ENCODE measurements around the gene FAM193A.

DNA sequence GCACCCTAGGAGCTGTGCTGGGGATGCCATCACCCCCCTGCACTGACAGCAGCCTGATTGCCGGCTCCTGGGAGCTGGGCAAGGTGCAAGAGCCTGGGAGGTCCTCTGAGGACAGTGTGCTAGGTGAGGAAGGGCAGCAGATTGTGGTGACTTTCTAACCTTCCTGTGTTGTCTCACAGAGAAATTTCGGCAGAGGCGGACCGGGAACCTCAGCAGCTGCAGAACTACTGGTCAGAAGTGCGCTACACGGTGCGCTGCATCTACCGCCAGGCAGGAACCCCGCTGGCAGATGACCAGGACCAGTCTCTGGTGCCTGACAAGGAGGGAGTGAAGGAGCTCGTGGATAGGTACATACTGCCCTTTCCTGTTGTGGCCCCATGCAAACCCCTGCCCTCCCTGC is 89.8 kb downstream of the FAM193A start:
- TF ChIP-seq, protein P1, sequence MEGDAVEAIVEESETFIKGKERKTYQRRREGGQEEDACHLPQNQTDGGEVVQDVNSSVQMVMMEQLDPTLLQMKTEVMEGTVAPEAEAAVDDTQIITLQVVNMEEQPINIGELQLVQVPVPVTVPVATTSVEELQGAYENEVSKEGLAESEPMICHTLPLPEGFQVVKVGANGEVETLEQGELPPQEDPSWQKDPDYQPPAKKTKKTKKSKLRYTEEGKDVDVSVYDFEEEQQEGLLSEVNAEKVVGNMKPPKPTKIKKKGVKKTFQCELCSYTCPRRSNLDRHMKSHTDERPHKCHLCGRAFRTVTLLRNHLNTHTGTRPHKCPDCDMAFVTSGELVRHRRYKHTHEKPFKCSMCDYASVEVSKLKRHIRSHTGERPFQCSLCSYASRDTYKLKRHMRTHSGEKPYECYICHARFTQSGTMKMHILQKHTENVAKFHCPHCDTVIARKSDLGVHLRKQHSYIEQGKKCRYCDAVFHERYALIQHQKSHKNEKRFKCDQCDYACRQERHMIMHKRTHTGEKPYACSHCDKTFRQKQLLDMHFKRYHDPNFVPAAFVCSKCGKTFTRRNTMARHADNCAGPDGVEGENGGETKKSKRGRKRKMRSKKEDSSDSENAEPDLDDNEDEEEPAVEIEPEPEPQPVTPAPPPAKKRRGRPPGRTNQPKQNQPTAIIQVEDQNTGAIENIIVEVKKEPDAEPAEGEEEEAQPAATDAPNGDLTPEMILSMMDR (IDR thresholded peaks at IDR 0.05), result no peak
- TF ChIP-seq POLR2A (IDR thresholded peaks at IDR 0.05), result no peak
